Measurements from ENCODE around the gene EXOSC2.

DNA sequence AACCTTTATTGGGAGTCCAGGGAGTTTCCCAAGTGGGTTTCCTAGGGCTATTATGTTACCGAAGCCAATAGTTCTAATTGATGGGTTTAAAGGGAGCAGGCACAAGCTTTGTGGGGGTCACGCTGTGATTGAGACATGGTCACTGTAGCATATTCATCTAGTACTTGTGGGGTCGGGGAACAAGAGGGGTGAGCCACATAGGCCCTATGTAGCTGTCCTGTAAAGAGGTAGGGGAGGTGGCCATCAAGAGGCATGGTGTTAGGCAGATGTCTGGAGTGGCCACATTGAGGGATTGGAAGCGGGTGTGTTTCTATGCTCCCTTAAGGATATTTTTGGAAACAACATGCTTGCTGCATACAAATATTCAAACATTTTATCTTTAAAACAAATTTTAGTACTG, 50.1 kb downstream of the EXOSC2 start:
- TF ChIP-seq, protein P1, sequence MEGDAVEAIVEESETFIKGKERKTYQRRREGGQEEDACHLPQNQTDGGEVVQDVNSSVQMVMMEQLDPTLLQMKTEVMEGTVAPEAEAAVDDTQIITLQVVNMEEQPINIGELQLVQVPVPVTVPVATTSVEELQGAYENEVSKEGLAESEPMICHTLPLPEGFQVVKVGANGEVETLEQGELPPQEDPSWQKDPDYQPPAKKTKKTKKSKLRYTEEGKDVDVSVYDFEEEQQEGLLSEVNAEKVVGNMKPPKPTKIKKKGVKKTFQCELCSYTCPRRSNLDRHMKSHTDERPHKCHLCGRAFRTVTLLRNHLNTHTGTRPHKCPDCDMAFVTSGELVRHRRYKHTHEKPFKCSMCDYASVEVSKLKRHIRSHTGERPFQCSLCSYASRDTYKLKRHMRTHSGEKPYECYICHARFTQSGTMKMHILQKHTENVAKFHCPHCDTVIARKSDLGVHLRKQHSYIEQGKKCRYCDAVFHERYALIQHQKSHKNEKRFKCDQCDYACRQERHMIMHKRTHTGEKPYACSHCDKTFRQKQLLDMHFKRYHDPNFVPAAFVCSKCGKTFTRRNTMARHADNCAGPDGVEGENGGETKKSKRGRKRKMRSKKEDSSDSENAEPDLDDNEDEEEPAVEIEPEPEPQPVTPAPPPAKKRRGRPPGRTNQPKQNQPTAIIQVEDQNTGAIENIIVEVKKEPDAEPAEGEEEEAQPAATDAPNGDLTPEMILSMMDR (conservative IDR thresholded peaks at IDR 0.05; ENCODE audit: low read length), result no peak
- TF ChIP-seq EZH2phosphoT487 (IDR thresholded peaks at IDR 0.05; ENCODE audit: borderline replicate concordance, low read depth, low read length), result no peak

Data from OCI-LY7 (cell line).